GM18861 (cell line): Measurements from ENCODE around the gene BTBD9.
"Not testable (repeated sequence)": the region's sequence is repeated elsewhere in the genome, so short reads cannot be mapped to it uniquely, and the experiment has no call there.

Experiments used
- ATAC-seq: cut with Tn5 transposase; IDR thresholded peaks from one replicate; pipeline ENCODE4 v1.9.1; 2021; ENCODE audit not compliant: unreplicated experiment

BTBD9 gene

DNA sequence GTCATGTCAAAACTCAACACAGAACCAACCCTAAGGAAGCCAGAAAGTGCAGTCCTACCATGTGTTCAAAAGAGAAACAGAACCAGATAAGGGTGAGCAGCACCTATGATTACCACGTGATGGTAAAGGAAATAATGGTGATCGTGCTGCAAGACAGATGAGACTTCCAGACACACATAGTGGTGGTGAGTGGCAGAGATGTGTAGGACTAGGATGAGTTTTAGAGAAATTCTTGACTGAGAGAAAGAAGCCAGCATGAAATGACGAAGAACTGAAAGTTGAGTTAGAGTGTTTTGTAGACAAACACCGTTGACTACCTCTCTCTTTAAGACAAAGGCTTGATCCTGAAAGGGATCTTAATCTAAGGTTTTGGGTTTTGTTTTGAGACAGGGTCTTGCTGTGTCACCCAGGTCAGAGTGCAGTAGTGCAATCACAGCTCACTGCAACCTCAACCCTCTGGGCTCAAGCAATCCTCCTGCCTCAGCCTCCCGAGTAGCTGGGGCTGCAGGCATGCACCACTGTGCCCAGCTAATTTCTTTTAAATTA, 10.6 kb upstream of the BTBD9 start:
- no peak for ATAC-seq

DNA sequence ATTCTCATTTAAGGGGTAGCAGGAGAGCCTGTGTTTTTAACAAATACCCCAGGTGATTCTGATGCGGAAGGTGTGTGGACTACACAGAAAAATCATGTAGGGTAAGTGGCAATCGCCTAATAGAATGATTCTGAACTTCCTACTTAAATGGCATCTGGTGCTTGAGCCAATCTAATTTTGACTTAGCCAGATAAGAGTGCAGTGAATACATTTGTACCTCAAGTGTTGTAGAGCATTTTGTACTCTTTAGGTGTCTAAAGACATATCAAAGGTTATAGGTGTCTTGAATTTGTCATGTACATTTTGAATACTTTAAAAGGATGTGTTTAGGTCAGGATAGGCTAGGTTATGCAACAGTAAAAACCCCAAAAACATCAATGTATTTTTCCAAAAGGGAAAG, 10.0 kb upstream of the BTBD9 start:
- no peak for ATAC-seq

GRCh38 chr6:38648629-38649028, 8.9 kb upstream of the BTBD9 start:
- no peak for ATAC-seq

GRCh38 chr6:38646166-38646878, 6.6 kb upstream of the BTBD9 start:
- ATAC-seq, result no peak

GRCh38 chr6:38644951-38645350, 5.2 kb upstream of the BTBD9 start:
- ATAC-seq, result no peak

DNA sequence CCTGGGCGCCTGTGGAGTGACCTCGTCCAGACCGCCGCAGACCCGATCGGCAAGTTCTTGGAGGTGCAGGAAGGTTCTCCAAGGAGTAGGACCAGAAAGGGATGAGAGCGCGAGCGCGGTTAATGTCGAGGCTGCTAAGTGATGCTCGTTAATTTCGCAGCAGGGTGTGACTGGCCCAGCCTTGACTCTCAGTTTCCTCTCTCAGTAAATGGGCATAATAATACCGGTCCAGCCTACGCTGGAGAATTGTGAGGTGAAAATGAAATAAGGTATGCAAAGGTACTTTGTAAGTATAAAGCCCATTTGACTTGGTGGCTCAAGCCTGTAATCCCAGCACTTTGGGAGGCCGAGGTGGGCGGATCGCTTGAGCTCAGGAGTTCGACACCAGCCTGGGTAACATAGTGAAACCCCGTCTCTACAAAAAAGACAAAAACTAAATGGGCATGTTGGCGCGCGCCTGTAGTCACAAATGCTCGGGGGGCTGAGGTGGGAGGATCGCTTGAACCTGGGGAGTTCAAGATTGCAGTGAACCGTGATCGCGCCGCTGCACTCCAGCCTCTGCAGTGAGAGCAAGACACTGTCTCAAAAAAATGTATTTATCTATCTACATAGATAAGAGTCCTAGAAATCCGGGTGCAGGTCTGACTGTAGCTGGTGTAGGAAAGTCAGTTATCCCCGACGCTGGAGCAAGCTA, 634 bp upstream of the BTBD9 start:
- no peak for ATAC-seq

DNA sequence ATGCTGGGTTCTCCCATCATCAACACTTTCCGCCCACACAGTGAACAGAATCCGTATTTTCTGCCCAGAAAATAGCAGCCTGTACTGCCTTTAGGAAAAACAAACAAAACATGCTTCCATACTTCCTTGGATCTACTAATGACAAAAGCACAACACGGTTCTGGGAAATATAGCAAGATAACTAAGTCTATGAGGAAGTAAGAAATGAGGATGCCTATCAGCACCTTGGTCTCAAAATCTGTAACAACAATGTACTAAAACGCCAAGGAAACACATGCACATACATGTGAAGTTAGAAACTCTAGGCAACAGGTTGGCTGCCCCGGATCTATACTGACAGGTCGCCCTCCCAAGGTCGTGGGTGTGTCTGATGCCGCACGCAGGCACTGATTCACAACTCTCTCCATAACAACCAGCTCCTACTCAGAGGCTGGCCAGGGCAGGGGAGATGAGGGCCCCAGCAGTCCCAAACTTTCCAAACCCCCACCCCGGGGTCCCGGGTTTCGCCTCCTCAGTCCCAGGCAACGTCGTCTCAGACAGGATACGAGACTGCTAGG, 710 bp downstream of the BTBD9 start:
- ATAC-seq, result peak; percentile 13

- no peak for ATAC-seq
Observed at GRCh38 chr6:38637756-38638155, 2.0 kb downstream of the BTBD9 start.

DNA sequence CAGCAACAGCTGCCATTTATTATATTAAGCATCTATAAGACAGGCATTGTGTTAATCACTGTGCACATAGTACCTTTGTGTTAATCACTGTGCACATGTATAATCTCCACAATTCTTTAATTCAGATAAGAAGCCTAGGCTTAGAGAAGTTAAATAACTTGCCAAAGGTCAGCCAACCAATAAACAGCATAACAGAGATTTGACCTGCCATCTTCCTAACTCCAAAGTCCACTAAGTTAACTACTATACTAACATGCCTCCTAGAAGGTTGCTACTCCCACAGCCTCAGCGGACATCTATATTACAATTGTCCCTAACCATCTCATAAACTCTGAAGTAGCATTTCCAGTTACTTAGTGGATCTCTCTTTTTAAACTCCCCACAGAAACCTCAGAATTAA, 3.7 kb downstream of the BTBD9 start:
- ATAC-seq, result no peak

DNA sequence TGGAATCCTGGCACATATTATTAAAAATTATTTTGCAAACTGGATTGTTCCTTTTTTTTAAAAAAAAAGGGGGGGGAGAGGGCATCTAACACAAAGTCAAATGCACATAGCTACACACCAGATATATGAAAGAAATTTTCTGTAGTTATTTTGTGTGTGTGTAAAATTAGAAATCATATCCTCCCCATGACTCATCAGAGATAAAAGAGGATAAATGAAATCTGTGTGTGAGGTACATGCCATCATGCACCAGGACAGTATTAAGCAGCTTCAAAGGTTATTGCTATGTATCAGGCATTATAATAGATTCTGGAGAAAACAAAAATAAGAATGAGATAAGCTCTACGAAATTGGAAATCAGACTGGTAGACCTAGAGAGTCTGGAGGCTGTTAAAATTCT, 5.2 kb downstream of the BTBD9 start:
- ATAC-seq, result no peak

GRCh38 chr6:38632490-38632889, 7.2 kb downstream of the BTBD9 start:
- no peak for ATAC-seq

GRCh38 chr6:38631186-38631783, 8.4 kb downstream of the BTBD9 start:
- no peak for ATAC-seq

DNA sequence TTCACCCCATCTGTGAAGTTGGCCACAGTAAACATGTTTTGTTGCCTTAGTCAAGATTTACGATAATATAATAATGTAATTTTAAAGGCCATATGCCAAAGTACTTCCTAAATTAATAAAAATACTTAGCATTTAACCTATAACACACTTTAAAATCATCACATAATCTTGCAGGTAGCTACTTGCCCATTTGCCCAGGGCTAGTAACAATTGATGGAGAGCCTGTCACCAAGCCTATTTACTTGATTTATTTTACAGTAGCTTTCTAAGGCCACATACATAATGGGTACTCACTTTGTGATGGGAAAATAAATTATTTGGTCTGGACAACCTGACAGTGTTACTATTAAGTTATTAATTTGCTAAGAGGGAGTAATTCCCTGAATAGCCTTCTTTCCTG, 14.5 kb downstream of the BTBD9 start:
- no peak for ATAC-seq

- ATAC-seq, result not testable (repeated sequence)
Observed at GRCh38 chr6:38619342-38619741, 20.4 kb downstream of the BTBD9 start.

GRCh38 chr6:38618301-38618700, 21.4 kb downstream of the BTBD9 start:
- not testable (repeated sequence) for ATAC-seq

GRCh38 chr6:38617856-38618255, 21.9 kb downstream of the BTBD9 start:
- no peak for ATAC-seq

DNA sequence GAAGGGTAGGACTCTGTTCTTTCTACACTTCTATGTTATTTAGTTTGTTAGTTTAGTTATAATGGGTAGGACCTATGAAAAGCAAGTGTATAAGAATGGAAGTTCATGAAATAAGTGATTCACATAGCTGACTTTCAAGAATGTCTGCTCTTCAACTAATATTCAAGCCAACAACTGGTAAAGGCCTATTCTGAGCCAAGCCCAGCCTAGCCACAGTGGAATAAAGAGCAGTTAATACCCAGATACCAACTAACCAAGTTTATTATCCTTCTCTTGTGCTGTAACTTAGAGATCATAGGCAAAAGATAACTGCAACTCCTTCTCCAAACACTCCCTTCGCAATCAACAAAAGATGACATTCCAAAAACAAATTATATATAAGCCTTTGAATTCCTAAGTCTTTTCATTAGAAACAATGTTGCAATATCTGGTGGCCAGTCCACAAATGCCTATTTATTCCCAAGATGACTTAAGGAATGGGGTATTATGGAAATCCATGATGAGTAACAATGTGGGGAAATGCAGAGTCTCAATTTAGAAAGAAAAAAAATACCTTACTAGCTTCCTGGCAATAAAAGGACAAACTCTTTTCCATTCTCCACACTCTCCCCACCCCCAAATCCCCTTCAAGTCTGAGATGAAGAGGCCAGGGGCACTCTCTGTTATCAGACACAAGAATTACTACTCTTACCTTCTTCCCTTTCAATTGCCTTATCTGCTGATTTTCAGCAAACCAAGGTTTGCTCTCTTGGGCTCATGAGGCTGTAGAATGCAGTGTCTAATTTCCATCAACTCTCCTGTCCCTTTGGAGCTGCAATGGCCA, 27.4 kb downstream of the BTBD9 start:
- ATAC-seq, result no peak

- ATAC-seq, result no peak
Observed at GRCh38 chr6:38610050-38610625, 29.6 kb downstream of the BTBD9 start.

DNA sequence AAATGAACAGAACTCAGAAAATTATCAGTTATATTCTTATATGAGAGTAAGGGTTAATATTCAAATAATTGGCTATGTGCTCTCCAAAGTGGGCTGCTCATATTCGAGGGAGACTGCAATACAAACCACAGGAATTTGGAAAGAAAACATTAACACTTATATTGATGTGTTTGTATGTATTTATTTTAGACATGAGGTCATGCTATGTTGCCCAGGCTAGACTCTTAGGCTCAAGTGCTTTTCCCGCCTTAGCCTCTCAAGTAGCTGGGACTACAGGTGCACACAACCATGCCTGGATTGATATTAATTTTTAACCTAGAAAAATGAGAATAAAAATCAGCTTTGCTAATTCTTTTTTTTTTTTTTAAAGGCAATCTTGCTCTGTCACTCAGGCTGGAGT, 35.0 kb downstream of the BTBD9 start:
- no peak for ATAC-seq

DNA sequence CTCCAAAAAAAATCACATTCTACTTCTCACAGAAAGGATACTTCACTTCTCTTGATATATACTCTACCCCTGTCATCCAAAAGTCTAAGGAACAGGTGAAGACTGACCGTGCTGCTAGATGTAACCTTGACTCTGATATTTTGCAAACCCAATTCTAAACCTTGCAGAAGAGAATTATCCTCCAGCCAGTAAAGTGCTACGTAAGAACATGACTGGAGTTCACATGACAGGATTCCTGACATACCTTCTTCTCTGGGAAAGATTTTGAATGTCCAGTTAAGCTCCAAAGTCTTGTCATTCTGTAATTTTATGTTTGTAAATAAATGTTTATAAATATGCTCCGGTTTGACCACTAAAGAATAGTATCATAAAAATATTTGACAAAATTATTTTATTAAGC, 35.8 kb downstream of the BTBD9 start:
- ATAC-seq, result no peak

GRCh38 chr6:38603496-38603895, 36.2 kb downstream of the BTBD9 start:
- no peak for ATAC-seq
